ENCODE measurements around the gene ASXL3.

The ASXL3 gene

DNA sequence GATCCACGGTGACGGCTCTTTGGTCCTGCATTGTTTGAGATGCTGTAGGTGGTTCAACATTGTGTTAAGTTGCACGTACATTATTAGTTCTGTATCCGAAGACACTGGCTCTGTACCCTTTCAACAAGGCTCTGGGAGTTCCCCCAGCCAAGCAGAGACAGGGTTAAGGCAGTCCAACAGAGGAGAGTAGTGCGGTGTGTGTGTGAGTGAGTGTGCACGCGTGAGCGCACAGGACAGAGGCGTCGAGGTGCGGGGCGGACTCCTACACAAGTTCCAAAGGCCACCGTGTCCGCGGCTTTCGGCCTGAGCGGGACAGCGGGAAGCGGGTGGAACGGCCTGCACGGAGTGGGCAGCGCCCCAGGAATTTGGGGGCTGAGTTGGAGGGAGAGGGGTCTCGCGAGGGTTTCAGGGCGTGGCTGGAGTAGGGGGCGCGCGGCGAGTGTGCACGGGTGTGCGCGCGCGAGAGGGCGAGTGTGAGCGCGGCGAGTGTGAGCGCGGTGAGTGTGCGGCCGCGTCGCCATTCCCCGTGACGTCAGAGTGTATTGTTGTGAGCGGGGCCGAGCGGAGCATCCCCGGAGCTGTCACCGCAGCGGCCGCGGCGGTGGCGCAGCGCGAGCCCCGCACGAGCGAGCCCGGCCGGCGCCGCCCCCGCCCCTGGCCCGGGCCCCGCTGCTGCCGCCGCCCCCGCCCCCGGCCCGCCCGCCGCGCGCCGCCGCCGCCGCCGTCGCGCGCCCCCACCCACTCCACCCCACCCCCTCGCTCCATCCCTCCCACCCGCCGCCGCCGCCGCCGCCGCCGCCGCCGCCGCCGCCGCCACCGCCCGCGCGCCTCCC lies at the start of gene ASXL3:
Gene ASXL3 (plus strand): TSS at position 535 of the 833 bp plus-strand sequence. CDS start 413 bp downstream, outside the sequence.
- DNase-seq: peak; percentile 11

DNA sequence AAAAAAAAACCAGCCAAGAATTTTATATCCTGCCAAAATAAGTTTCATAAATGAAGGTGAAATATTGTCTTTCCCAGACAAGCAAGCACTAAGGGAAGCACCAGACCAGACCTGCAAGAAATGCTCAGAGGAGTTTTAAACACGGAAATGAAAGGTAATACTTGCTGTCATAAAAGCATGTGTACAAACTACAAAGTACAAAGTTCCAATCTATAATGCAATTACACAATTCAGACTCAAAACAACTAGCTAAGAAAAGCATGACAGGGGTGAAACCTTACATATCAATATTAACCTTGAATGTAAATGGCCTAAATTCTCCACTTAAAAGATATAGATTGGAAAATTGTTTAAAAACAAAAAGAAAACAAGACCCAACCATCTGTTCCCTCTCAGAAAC lies 45.0 kb upstream of the ASXL3 start:
- DNase-seq: no peak

DNA sequence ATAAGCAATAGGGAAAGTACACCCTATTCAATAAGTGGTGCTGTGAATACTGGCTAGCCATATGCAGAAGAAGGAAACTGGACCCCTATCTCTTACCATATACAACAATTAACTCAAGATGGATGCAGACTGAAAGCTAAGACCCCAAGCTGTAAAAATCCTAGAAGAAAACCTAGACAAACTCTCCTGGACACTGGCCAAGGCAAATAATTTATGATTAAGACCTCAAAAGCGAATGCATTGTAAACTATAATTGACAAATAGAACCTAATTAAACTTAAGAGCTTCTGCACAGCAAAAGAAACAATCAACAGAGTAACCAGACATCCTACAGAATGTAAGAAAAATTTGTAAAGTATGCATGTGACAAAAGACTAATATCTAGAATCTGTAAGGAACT lies 41.1 kb upstream of the ASXL3 start:
- no peak for DNase-seq

DNA sequence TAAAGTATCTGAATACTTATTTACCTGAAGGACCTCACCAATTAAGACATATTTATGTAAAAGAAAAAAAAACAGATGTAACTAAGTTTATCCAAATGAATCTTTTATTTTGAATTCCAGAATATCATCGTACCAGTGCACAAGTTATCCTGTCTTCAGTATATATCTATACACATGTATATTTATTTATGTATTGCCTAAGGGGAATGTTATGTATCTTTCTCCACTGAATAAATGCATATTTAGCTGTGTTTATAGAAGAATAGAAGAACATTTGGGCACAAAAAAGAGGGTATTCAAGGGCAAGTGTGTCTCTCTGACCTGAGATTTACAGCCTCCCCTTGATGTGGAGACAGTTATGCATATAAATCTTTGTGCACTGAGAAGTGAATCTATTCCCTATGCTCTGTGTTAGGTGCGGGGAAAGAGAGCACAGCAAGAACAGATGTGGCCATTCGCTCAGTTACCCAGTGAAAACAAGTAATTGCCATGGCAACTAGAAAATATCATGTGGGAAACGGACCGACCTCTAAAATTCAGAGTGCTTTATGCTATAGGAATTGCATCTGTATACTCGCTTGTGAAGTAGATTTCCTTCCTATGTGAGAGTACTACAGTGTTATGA lies 39.5 kb upstream of the ASXL3 start:
- no peak for DNase-seq

DNA sequence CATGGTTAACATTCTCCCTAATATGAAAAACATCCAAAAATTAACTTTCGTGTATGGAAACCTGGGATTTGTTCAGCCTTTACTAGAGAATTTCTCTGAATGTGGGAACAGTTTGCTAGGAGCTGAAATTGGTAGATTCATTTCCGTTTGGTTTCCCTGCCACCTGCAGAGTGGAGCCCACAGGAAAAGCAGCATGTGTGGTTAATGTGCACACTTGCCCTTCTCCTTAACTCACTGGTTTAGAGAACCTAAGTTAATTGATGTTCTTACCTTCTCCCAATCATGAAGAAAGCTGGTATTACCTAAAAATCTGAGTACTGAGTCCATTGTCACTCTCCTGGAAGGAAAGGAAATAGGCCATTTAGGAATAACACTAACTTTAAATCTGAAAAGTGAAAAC lies 37.6 kb upstream of the ASXL3 start:
- DNase-seq: no peak

DNA sequence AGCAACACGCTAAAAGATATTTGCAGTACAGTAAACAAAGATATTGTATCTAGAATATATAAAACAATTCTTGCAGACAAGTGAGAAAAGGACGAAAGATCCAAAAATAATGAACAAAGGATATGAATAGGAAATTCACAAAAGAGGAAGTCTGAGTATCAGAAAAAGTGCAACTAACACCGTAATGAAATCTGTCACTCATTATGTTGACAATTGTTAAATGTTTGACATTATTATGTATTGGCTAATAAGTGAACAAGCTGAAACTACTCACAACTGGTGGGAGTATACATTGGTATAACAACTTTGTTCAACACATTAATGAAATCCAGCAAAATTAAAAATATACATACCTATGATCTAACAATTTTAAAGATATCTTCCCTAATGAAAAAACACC lies 36.7 kb upstream of the ASXL3 start:
- no peak for DNase-seq

DNA sequence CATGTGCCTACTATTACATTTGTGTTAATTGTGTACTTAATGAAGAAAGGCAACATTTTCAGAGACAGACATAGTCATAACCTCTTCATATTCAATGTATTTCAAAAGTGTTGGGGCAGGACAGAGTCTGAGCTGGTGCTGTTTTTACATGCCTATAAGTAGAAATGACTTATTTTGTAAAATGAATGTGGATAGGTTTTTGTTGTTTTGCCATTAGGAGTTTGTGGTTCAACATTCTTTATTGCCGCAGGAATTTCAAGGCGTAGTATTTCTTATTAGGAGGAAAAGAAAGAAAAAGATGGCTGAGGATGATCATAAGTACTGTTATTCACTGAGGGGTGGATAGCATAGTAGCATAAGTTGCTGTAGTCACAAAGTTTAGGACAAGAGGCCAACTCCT lies 21.2 kb upstream of the ASXL3 start:
- no peak for DNase-seq

DNA sequence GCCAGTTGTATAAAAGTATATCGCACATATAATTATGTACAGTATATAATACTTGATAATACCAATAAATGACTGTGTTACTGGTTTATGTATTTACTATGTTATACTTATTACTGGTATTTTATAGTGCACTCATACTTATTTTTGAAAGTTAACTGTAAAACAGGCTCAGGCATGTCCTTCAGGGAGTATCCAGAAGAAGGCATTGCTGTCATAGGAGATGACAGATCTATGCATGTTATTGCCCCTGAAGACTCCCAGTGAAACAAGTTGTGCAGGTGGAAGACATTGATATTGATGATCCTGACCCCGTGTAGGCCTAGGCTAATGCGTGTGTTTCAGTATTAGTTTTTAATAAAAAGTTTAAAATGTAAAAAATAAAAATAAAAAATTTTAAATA lies 20.3 kb upstream of the ASXL3 start:
- DNase-seq: no peak

DNA sequence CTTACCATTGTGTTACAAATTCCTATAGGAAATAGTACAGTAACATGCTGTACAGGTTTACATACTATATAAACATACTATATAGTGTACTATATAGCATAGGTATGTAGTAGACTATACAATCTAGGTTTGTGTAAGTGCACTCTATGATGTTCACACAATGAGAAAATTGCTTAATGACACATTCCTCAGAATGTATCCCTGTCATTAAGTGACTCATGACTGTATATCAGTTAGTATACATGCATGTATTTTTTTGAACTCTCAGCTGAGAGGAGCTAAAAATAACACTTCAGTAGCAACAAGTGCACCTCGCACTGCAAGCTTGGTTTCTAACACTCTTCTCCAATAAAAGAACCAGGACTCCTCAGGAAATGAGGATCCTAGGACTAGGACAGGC lies 19.5 kb upstream of the ASXL3 start:
- no peak for DNase-seq

DNA sequence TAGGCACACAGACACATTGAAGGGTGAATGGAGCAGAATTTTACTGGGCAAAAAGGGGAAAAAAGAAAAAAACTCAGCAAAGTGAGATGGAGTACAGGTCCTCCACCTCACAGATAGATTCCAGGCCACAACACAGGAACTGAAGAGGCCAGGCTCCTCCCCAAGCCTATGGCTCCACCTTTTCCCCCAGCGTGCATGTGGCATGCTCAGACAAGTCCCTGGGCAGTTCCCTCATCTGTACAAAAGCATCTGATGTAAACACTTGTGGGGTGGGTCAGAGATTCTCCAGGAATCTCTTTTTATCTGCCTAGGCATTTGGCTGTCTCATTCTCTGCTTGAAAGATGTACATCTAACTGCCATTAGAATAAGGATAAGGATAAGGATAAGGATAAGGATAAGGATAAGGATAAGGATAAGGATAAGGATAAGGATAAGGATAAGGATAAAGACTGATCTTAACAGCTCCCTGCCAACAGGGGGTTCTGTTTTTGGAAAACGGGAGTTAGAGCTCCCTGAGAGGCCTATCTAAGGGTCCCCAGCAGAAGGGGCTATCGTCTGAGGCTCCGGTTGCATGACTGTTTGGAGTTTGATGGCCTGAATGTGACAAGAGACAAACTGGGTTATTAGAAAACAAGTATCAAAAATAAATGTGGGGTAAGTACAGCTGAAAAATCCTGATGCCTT lies 17.2 kb upstream of the ASXL3 start:
- DNase-seq: no peak

DNA sequence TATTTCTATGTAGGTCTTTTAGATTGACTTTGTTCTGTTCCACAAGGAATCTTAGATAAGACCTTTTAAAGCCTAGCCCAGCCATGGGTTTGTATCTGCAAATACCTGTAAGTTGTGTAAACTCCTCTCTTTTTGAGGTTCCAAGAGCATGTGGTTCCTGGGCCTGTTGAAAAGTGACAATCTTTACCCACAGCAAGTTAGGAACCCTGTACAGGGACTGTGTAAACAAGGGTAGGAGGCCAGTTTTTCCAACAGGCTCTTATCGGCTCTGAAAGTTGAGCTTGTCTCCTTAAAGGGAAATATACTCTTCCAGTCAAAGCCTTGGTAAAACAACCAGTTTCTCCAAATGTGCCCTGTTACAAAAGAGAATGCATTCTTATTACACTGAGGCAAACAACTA lies 15.3 kb upstream of the ASXL3 start:
- DNase-seq: no peak

DNA sequence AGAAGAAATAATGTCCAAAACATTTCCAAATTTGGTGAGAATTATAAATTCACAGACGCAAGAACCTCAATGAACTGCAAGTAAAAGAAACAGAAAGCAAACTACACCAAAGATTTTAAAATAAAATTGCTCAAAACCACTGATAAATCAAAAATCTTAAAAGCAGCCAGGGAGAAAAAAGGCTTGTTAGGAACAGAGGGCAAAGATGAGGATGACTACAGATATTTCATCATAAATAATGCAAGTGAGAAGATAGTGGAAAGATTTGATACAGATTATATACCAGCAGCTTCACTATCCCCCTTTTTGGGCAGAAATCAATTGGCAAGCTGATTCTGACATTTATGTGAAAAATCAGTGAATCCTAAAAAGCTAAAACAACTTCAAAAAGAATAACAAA lies 10.3 kb upstream of the ASXL3 start:
- DNase-seq: no peak

DNA sequence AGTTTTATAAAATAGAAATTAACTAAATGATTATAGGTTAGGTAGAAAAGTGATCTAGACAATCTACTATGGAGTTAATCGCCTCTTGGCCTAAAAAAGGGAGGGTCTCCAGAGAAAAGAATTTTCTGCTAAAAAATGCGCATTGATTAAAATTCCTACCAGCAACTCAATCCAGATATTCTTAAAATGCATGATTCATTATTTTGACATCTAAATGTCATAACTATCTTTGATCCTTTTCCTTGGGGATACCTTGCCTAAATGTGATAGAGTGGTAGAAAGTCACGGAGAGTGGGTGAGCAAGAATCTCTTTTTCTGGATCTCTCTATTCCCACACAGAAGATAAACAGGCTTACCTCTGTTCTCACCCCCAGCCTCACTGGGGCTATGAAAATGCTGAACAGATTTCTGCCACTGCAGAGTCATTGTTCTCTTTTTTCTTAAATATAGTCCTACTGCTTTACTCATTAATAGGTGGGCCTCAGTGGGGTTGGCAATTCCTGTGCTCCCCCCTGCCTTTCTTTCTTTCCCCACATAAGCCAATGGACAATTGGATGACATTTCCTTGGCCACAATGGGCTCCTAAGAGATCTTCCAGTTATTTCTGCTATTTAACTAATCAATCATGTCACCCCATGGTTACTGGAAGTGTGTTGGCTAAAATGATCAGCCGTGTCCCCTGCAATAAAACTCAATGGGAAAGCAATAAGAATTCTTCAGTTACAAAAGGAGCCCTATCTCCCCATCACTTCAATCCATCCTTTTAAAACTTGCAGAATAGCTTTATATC lies 5.8 kb upstream of the ASXL3 start:
- no peak for DNase-seq

DNA sequence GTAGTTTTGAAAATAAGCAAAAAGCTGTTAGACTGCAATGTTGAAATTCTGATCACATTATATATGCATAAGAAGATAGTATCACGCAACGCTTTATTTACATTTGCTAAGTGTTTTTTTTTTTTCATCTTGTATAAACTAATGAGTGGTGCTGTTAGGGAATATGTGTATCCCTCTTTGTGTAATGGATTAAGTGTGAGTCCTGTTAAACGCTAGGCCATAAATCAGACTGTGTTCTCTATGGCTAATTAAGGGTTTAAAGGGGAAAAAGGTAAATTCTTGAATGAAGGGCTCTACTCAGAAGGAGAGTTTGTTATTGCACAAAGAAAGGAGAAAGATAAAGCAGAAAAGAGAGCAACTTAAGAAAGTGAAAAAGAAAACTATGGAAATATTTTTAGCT lies 4.8 kb upstream of the ASXL3 start:
- DNase-seq: no peak

DNA sequence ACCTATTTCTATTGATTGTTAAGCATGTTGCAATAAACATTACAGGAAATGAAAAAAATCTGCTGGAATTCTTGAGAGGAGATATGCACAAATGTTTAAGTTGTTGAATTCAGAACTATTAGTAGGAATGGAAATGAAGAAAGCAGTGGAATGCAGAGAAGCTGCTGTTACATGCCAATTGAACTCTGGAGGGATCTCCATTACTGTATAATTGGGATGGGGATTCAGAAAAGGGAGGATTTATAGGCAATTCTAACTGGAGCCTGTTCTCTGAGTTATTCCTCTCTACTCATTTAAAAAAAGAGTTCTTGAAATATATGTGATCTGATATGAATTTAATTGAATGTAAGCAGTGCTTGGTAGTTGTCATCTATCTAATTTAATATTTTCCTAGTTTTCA lies 2.6 kb upstream of the ASXL3 start:
- no peak for DNase-seq

DNA sequence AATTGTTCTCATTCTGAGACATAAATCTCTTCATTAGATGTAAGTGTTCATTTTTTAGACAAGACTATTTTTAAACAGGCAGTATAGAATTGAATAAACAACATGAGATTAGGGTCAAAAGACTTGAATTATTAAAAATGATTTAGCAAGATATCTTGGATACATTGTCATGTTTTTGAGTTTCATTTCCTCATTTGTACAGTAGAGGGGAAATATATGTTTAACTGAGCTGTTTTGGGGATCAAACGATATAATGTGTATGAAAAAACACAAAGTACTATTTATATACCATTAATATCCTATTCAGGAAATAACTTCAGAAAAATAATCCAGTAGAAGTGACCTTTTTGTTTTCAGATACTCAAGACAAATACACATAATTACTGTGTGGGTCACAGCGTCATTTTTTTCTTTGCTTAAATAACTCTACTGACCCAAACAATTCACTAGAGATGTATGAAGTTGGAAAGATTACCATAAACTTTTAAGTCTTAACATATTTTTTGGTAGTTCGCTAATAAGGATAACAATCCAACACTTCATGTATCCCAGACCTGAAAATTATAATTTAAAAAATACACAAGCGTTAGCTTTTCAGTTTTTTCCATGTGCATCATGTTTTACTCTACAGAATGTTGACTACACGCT lies 896 bp upstream of the ASXL3 start:
- DNase-seq: no peak

DNA sequence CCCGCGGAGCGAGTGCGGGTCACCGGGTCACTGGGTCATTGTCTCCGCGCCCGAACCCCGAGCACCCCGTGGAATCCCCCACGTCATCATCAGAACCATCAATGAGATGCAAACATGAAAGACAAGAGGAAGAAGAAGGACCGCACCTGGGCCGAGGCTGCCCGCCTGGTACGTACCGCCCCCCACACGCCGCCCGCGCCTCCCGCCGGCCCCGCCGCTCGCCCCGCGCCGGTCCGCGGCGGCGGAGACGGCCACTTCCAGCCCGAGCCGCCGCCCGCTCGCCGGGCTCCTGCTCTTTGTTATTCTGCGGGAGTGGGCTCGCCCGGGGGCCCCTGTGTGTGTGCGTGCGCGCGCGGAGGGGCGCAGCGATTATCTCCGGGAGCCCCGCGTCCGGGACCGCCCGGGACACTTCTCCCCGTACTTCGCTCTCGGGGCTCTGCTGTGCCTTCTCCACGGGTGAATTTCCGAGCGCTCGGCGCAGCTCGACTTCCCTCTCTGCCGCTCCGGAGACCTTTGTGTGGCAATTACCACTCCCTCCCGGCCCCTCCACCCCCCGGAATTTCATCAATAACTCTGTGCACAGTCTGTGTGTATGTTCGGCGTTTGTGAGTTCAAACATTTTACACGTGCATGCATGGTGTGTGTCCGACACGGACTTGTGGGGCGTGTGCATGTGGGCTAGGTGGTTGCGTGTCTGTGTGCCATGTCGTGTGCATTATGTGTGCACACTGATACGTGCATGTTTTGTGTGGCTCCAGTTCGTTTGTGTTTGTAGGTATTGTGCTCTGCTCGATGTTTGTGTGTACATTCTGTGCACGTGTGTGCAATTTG lies 714 bp downstream of the ASXL3 start:
- no peak for DNase-seq

DNA sequence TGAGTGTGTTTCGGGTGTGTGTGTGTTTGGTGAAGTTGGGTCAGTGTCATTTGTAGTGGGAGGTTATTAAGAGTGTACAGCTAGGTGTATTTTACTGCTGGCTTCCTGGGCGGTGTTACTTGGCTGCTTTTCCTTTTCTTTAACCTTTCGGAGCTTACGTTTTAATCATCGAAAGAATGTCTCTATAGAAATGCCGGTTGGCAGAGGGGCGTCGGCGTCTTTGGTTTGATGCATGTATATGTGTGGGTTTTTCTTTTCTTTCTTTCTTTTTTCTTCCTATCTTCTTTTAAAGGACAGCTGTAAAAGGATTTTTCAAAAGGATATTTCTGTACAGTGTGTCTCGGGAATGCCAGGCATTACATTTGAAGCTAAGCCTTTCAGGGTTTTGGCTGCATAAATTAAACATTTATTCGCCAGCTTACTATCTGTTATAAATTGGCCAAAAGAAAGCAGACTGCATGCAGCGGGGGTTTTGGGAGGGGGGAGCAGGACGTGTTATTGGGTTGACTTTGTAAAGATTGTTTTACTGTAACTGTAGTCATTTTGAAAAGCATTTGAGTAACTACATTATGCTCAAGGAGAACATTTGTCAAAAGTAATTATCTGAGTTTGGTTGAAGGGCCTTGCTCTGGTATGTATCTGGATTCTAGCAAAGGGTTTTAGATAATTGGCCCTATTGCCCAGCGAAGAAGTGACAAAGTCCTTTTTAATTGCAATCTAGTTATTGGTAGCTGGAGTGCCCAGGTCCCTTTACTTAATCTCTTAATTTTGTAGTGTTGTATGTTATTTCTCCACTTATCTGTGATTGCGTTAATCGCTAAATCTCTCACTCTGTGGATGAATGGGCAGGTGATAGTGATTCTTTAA lies 1.6 kb downstream of the ASXL3 start:
- DNase-seq: no peak

DNA sequence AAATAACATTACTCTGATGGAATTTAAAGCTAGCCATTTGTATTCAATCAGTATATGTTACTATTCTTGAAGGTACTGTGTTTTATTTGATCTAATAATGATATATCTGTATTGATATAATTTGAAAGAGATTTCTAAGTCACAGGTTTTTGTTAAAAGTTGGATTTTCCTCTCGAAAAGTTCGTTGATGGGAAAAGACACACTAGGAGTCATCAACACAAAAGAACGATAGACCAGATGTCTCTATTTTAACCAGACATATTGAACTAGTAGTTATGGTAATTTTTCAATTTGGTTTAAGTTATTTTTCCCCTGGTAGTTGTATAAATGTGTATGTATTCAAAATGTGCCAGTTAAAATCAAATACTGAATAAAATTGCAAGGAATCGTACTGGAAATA lies 2.5 kb downstream of the ASXL3 start:
- DNase-seq: no peak

DNA sequence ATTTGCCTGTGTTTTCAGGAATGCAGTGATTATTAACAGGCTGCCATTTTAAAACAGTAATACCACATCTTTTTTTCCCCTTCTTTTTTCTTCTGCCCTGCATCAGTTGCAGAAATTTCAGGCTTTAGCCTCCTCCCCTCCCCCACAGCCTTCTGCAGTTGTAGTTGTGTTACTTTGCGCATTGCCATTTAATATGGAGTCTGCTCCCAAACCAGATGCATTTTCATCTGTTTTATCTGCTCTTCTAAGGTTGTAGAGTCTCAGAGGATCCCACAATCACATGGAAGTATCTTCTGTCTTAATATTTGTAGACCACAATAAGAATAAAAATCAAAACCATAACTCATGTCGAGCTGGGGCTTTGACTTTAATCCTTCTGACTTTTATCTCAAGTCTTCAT lies 3.8 kb downstream of the ASXL3 start:
- DNase-seq: no peak

DNA sequence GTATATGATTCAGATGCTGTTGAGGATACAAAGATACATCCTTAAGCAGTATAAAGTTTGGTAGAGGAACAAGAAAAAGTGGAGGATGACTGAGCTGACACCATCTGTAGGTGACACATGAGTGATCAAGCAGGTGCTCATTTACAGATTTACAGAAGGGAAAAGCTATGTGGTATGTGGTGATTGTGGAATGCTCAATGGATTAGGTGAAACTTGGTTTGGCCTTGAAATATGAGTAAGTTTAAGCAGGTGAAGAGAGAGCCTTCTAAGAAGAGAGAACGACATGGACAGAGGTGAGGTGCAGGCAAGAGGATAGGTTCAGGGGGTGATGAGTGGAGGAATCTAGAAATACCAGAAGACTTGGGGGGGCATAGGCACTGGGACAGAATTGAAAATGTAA lies 5.9 kb downstream of the ASXL3 start:
- no peak for DNase-seq
